ENCODE data around the gene HOXB6.

Gene HOXB6

DNA sequence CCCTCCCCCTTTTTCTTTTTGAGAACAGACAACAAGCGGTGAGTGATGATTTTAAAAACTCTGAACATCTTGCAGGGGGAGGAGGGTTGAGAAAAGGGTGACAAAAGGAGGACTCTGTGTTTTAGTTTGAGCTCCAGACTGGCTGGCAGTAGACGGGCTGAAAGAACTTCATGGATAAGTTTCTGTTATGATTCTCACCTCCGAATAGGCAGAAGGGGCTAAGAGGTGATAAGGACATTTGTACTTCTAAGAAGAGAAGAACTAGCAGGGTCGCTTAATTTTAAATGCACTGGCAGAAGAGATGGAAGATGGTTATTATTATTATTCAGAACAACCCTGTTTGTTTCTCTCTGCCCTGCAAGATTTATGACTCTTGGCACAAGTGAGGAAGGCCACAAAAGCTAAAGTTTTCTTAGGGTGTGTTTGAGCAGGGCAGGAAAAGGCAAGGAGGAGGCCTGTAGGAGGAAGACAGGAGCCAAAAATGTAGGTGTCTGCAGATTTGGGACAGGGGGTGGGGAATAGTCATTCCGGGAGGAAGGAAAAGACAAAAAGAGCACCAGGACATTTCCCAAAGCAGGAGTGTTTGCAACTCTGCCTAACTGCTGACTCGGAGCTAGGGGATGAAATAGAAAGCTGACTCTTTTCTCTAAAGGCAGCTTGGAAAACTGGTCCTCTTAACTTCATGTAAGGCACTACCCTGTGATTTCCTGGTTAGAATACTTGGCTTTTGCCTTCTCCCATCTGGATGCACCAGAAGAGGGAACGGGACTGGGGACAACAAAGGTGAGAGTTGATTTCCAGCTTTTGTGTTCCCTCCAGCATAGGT lies 48.0 kb downstream of the HOXB6 start:
- Histone ChIP-seq H3K36me3 (ENCODE audit: insufficient read depth, low read length) (no peaks in the 10 kb centered on the region), H3K4me3 (ENCODE audit: low read depth in 1 of 2, low read length in 2 of 2) (no peak overlapping the region), H3K27ac (ENCODE audit: low read length) (no peak overlapping the region), H4K20me1 (ENCODE audit: insufficient read depth, low read length) (0 out of 2 replicates have a peak, but pooled peaks cover 2% of the 10 kb centered on the region), H3K9ac (ENCODE audit: low read depth, low read length) (no peak overlapping the region), H3K79me2 (ENCODE audit: insufficient read depth, low read length) (no peaks in the 10 kb centered on the region), H3K9me3 (ENCODE audit: insufficient read depth, low read length, severe bottlenecking) (no peaks in the 10 kb centered on the region), H3K27me3 (ENCODE audit: insufficient read depth, low read length, poor library complexity) (peaks cover 45% of the 10 kb centered on the region), H2AFZ (ENCODE audit: low read depth, low read length) (no peak overlapping the region), H3K4me1 (ENCODE audit: insufficient read depth, low read length) (no peaks in the 10 kb centered on the region), H3K4me2 (ENCODE audit: insufficient read depth, low read length) (no peak overlapping the region)
- DNase-seq (no peak), ATAC-seq (ENCODE audit: insufficient read depth, low read depth) (no peak)
- TF ChIP-seq EZH2 (IDR thresholded peaks at IDR 0.05; ENCODE audit: borderline replicate concordance, low read depth, low read length, severe bottlenecking) = no peak
- TF ChIP-seq, protein P1, sequence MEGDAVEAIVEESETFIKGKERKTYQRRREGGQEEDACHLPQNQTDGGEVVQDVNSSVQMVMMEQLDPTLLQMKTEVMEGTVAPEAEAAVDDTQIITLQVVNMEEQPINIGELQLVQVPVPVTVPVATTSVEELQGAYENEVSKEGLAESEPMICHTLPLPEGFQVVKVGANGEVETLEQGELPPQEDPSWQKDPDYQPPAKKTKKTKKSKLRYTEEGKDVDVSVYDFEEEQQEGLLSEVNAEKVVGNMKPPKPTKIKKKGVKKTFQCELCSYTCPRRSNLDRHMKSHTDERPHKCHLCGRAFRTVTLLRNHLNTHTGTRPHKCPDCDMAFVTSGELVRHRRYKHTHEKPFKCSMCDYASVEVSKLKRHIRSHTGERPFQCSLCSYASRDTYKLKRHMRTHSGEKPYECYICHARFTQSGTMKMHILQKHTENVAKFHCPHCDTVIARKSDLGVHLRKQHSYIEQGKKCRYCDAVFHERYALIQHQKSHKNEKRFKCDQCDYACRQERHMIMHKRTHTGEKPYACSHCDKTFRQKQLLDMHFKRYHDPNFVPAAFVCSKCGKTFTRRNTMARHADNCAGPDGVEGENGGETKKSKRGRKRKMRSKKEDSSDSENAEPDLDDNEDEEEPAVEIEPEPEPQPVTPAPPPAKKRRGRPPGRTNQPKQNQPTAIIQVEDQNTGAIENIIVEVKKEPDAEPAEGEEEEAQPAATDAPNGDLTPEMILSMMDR (IDR thresholded peaks at IDR 0.05; ENCODE audit: borderline replicate concordance, extremely low read depth, low read length, poor library complexity, severe bottlenecking) = no peak

DNA sequence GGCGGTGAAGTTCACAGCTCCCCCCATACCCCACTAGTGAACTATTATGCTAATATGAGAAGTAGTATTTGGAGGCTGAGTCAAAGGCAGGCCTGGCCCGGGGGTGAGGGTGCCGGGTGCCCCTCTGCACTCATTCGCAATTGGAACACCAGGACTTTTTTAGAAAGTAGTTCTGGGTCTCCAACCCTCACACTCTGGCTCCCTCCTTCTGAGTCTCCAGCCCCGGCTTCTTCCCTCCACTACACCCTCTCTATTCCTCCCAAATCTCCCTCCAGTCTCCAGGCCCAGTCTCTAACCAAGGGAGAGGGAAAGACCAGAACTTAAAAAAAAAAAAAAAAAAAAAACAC lies 48.6 kb downstream of the HOXB6 start:
- Histone ChIP-seq H3K27me3 (ENCODE audit: insufficient read depth, low read length, poor library complexity) (peaks cover 41% of the 10 kb centered on the region), H3K27ac (ENCODE audit: low read length) (no peak overlapping the region), H3K4me3 (ENCODE audit: low read depth in 1 of 2, low read length in 2 of 2) (no peak overlapping the region), H3K4me1 (ENCODE audit: insufficient read depth, low read length) (no peaks in the 10 kb centered on the region), H3K4me2 (ENCODE audit: insufficient read depth, low read length) (no peak overlapping the region), H4K20me1 (ENCODE audit: insufficient read depth, low read length) (0 out of 2 replicates have a peak, but pooled peaks cover under 1% of the 10 kb centered on the region), H3K9me3 (ENCODE audit: insufficient read depth, low read length, severe bottlenecking) (no peaks in the 10 kb centered on the region), H2AFZ (ENCODE audit: low read depth, low read length) (no peak overlapping the region), H3K36me3 (ENCODE audit: insufficient read depth, low read length) (no peaks in the 10 kb centered on the region), H3K9ac (ENCODE audit: low read depth, low read length) (no peak overlapping the region), H3K79me2 (ENCODE audit: insufficient read depth, low read length) (no peaks in the 10 kb centered on the region)
- DNase-seq (no peak), ATAC-seq (ENCODE audit: insufficient read depth, low read depth) (no peak)
- TF ChIP-seq EZH2 (IDR thresholded peaks at IDR 0.05; ENCODE audit: borderline replicate concordance, low read depth, low read length, severe bottlenecking) = no peak
- TF ChIP-seq, protein P1 (IDR thresholded peaks at IDR 0.05; ENCODE audit: borderline replicate concordance, extremely low read depth, low read length, poor library complexity, severe bottlenecking) = no peak

DNA sequence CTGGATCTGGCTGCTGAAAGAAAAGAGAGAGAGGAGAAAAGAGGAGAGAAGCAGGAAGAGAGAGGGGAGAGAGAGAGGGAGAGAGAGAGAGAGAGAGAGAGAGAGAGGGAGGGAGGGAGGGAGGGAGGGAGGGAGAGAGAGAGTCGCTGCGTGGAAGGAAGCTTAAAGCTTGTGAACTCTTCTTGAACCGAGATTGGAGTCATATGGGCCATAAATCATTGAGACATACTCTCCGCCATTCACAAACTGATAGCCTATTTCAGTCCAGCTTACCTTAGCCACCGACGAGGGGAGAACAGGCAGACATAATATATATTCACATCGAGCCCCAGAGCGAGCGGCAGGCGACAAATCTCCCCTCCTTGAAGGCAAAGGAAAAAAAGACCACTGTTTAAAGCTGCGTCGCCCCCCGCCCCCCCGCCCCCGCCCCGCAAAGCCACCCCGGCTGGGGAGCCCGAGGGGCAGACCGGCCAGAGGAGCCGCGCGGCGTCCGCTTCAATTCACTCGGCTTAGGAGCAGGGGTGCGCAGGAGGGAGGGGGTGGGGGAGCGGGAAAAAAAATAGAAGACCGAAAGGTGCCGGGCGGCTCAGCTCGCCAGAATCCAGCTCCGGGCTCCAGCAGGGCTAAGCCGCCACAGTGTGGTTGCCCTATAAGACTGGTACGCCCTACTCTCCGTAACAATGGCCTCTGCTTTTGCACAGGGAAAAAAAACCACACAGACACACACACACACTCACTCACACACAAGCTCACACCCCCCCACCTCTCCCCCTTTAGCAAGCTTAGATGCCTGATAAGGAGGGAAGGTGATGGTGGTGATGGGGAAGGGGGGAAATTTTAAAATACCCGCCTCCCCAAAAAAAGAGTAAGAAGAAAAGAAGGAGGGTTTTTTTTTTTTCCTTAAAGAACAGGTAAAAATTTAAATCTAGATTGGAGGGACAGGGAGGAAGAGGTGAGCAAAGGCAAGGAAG lies 49.2 kb downstream of the HOXB6 start:
- no peaks in the 10 kb centered on the region for H3K79me2 ChIP-seq (ENCODE audit: insufficient read depth, low read length)
- H3K9me3 ChIP-seq (ENCODE audit: insufficient read depth, low read length, severe bottlenecking) = no peaks in the 10 kb centered on the region
- H2AFZ ChIP-seq (ENCODE audit: low read depth, low read length) = no peak overlapping the region
- TF ChIP-seq EZH2 (IDR thresholded peaks at IDR 0.05; ENCODE audit: borderline replicate concordance, low read depth, low read length, severe bottlenecking) = no peak
- TF ChIP-seq, protein P1 (IDR thresholded peaks at IDR 0.05; ENCODE audit: borderline replicate concordance, extremely low read depth, low read length, poor library complexity, severe bottlenecking) = no peak
- H3K36me3 ChIP-seq (ENCODE audit: insufficient read depth, low read length) = no peaks in the 10 kb centered on the region
- H3K4me3 ChIP-seq (ENCODE audit: low read depth in 1 of 2, low read length in 2 of 2) = no peak overlapping the region
- peaks cover 39% of the 10 kb centered on the region for H3K27me3 ChIP-seq (ENCODE audit: insufficient read depth, low read length, poor library complexity)
- ATAC-seq (ENCODE audit: insufficient read depth, low read depth) (no peak), DNase-seq (no peak)
- no peak overlapping the region for H3K27ac ChIP-seq (ENCODE audit: low read length)
- H3K9ac ChIP-seq (ENCODE audit: low read depth, low read length) = no peak overlapping the region
- no peak overlapping the region for H3K4me2 ChIP-seq (ENCODE audit: insufficient read depth, low read length)
- no peaks in the 10 kb centered on the region for H4K20me1 ChIP-seq (ENCODE audit: insufficient read depth, low read length)
- H3K4me1 ChIP-seq (ENCODE audit: insufficient read depth, low read length) = no peaks in the 10 kb centered on the region

Data from DND-41 (cell line).